Endothelial cell of umbilical vein (primary cell): ENCODE results near the gene NOXA1. TPM values are rescaled to one million over a fixed set of nuclear protein-coding genes. Genes with fewer than 3 reads are reported as not detected.

Experiments
- BruUV-seq: library from RNA; stranded (reverse); fragments of 400-500 nt; replicated peaks from 2 replicates; lab custom pipeline; 2021; lab: Mats Ljungman, UMichigan
- CTCF ChIA-PET: fragments of 300-600, 350-600 bp; sonication (Branson Sonifier 250); formaldehyde crosslinking; loops from one replicate; lab custom pipeline; 2021; ENCODE audit warnings: antibody characterized with exemption, inconsistent platforms; lab: Charles Lee
- POLR2A ChIA-PET: fragments of 300-600, 350-600 bp; sonication (Branson Sonifier 250); formaldehyde crosslinking; loops from one replicate; lab custom pipeline; 2021; ENCODE audit warnings: antibody characterized with exemption, inconsistent platforms; lab: Charles Lee
- DNase-seq: peaks from one replicate; pipeline ENCODE4 v3.0.0-alpha.2; 2011; ENCODE audit warnings: low read depth, low spot score
- FAIRE-seq: peaks from 2 replicates; lab custom pipeline; 2011; peaks lifted over from hg19 to GRCh38; lab: Jason Lieb, UNC
- H2AFZ ChIP-seq: 2 replicates; pipeline ENCODE4 v1.6.0; 2012; ENCODE audit warnings: low read depth, low read length, control low read depth, inconsistent platforms
- H3K27ac ChIP-seq: 2 replicates; pipeline ENCODE4 v1.5.1; 2011; ENCODE audit warnings: low read depth, mild to moderate bottlenecking, control low read depth, low read length, moderate library complexity; ENCODE audit not compliant: insufficient read depth
- H3K27me3 ChIP-seq, 2 experiments: 2 replicates each; pipeline versions ENCODE4 v1.6.0 to v1.6.1; 2011; ENCODE audit warnings: low read length in 2 of 2, mixed read lengths in 1 of 2; ENCODE audit not compliant: control insufficient read depth in 2 of 2, insufficient read depth in 2 of 2
- H3K36me3 ChIP-seq, 2 experiments: 2 replicates in 1 of 2; 3 replicates in 1 of 2; pipeline ENCODE4 v1.5.1; 2011; ENCODE audit warnings: low read length in 2 of 2, mild to moderate bottlenecking in 1 of 2, moderate library complexity in 1 of 2; ENCODE audit not compliant: control insufficient read depth in 2 of 2, insufficient read depth in 2 of 2; ENCODE audit errors: extremely low read depth in 1 of 2
- H3K4me1 ChIP-seq: 3 replicates; pipeline ENCODE4 v1.5.1; 2011; ENCODE audit warnings: mild to moderate bottlenecking, low read length; ENCODE audit not compliant: control insufficient read depth, insufficient read depth; ENCODE audit errors: extremely low read depth
- H3K4me2 ChIP-seq: 2 replicates; pipeline ENCODE4 v1.6.1; 2011; ENCODE audit warnings: low read length, control low read depth, mixed read lengths; ENCODE audit not compliant: insufficient read depth
- H3K4me3 ChIP-seq, 3 experiments: fragments of 200-600 bp in 1 of 3; sonication (generic), shearing (Covaris generic) in 1 of 3; replicated peaks in 1 of 3; 2 replicates each; pipeline ENCODE4 v1.5.1; 2011 to 2016; ENCODE audit warnings: control low read depth in 3 of 3, low read length in 3 of 3, mild to moderate bottlenecking in 2 of 3, inconsistent platforms in 1 of 3, low read depth in 1 of 3, moderate library complexity in 1 of 3; ENCODE audit not compliant: insufficient read depth in 1 of 3
- H3K79me2 ChIP-seq: 2 replicates; pipeline ENCODE4 v1.6.0; 2012; ENCODE audit warnings: low read length, inconsistent platforms; ENCODE audit not compliant: control insufficient read depth, insufficient read depth
- H3K9ac ChIP-seq: replicated peaks from 2 replicates; pipeline ENCODE3; 2011; ENCODE audit warnings: low read length, control low read depth; ENCODE audit not compliant: insufficient read depth; ENCODE audit errors: extremely low read depth
- H3K9me1 ChIP-seq: replicated peaks from 3 replicates; pipeline ENCODE4 v1.6.0; 2011; ENCODE audit warnings: mild to moderate bottlenecking, low read length; ENCODE audit not compliant: control insufficient read depth, insufficient read depth; ENCODE audit errors: extremely low read depth
- H3K9me3 ChIP-seq: replicated peaks from 2 replicates; pipeline ENCODE4 v1.5.1; 2012; ENCODE audit warnings: low read length, inconsistent platforms; ENCODE audit not compliant: control insufficient read depth, insufficient read depth
- H4K20me1 ChIP-seq: replicated peaks from 2 replicates; pipeline ENCODE3; 2011; ENCODE audit warnings: mild to moderate bottlenecking, low read length; ENCODE audit not compliant: control insufficient read depth, insufficient read depth; ENCODE audit errors: extremely low read depth
- EZH2 ChIP-seq: IDR thresholded peaks from 2 replicates; pipeline ENCODE4 v1.6.1; 2012; ENCODE audit warnings: borderline replicate concordance, low read depth, mild to moderate bottlenecking, moderate library complexity, low read length, inconsistent platforms; ENCODE audit not compliant: severe bottlenecking
- FOS ChIP-seq: IDR thresholded peaks from 2 replicates; pipeline ENCODE4 v1.6.1; 2011; ENCODE audit warnings: mild to moderate bottlenecking, low read length, moderate library complexity, borderline replicate concordance; ENCODE audit not compliant: insufficient read depth
- GATA2 ChIP-seq: IDR thresholded peaks from 2 replicates; pipeline ENCODE4 v1.7.0; 2011; ENCODE audit warnings: low read depth, mild to moderate bottlenecking, moderate library complexity, mixed read lengths, low read length; ENCODE audit not compliant: insufficient read length, insufficient read depth
- JUN ChIP-seq: IDR thresholded peaks from 2 replicates; pipeline ENCODE4 v1.6.1; 2011; ENCODE audit warnings: borderline replicate concordance, low read depth; ENCODE audit not compliant: insufficient read length, insufficient read depth
- MYC ChIP-seq: IDR thresholded peaks from one replicate; pipeline ENCODE4 v1.6.1; 2011; ENCODE audit warnings: mild to moderate bottlenecking, low read depth, low read length
- POLR2AphosphoS5 ChIP-seq: IDR thresholded peaks from 2 replicates; pipeline ENCODE4 v1.6.1; 2012; ENCODE audit warnings: low read depth, mild to moderate bottlenecking, control low read depth, low read length, moderate library complexity; ENCODE audit not compliant: insufficient read depth
- dilution Hi-C: fragments of 300-500 bp; cut with MboI; formaldehyde crosslinking; loops from one replicate; pipeline ENCODE4 v1.15.0; 2019; ENCODE audit warnings: low sequenced_read_pairs; ENCODE audit not compliant: extremely low pct_ligation_motif_present
- intact Hi-C: fragments of 100-400 bp; cut with micrococcal nuclease; formaldehyde crosslinking; loops from one replicate; pipeline ENCODE4 v1.10.0; 2022
- polyA plus RNA-seq, 4 experiments: library from polyadenylated mRNA; depleted of rRNA in 3 of 4; stranded (reverse) in 3 of 4; unstranded in 1 of 4; fragments of >200 nt; gene quantifications; 2 replicates each; pipeline versions ENCODE4 v1.2.1 to v1.2.3, GENCODE V29; 2011 to 2012; ENCODE audit warnings: missing spikeins in 1 of 4
- total RNA-seq: library from RNA; stranded (reverse); gene quantifications from 2 replicates; pipeline ENCODE4 v1.2.3, GENCODE V29; 2021
- TF ChIP-seq, protein P1 (sequence below), 2 donors: IDR thresholded peaks; 1 replicate in 1 of 2; 2 replicates in 1 of 2; pipeline ENCODE4 v1.5.1; 2011; ENCODE audit warnings: low read length in 2 of 2, mild to moderate bottlenecking in 2 of 2, moderate library complexity in 2 of 2, control low read depth in 1 of 2, inconsistent platforms in 1 of 2, low read depth in 1 of 2; ENCODE audit not compliant: insufficient read depth in 1 of 2; ENCODE audit errors: extremely low read depth in 1 of 2
- TF ChIP-seq, protein P2 (sequence below): IDR thresholded peaks from 2 replicates; pipeline ENCODE4 v1.6.1; 2011; ENCODE audit not compliant: insufficient read depth, insufficient read length

NOXA1 gene
- total and polyA plus RNA-seq, 2 donors (not counting 3 experiments of a cell fraction or from before 2014, with no cell fraction given) = 0.40 to 0.91 TPM

- DNase-seq (peak; percentile 40), FAIRE-seq (peak; percentile 77)
- Histone ChIP-seq H3K9me1 (no peaks in the 10 kb centered on the region), H2AFZ (peak overlapping the region; percentile 55), H3K27ac (no peak overlapping the region), H4K20me1 (no peaks in the 10 kb centered on the region), H3K9ac (no peak overlapping the region), H3K4me3 (no peak overlapping the region), H3K79me2 (peaks cover 9% of the 10 kb centered on the region), H3K9me3 (no peaks in the 10 kb centered on the region), H3K27me3 (no peaks in the 10 kb centered on the region), H3K4me2 (peak overlapping the region; percentile 25), H3K36me3 (no peaks in the 10 kb centered on the region), H3K4me1 (peaks cover 4% of the 10 kb centered on the region)
- TF ChIP-seq JUN = no peak
- no peak for TF ChIP-seq POLR2AphosphoS5
- TF ChIP-seq, protein P1, sequence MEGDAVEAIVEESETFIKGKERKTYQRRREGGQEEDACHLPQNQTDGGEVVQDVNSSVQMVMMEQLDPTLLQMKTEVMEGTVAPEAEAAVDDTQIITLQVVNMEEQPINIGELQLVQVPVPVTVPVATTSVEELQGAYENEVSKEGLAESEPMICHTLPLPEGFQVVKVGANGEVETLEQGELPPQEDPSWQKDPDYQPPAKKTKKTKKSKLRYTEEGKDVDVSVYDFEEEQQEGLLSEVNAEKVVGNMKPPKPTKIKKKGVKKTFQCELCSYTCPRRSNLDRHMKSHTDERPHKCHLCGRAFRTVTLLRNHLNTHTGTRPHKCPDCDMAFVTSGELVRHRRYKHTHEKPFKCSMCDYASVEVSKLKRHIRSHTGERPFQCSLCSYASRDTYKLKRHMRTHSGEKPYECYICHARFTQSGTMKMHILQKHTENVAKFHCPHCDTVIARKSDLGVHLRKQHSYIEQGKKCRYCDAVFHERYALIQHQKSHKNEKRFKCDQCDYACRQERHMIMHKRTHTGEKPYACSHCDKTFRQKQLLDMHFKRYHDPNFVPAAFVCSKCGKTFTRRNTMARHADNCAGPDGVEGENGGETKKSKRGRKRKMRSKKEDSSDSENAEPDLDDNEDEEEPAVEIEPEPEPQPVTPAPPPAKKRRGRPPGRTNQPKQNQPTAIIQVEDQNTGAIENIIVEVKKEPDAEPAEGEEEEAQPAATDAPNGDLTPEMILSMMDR (IDR thresholded peaks at IDR 0.05; ENCODE audit: extremely low read depth in 1 of 2, insufficient read depth in 1 of 2, low read depth in 1 of 2, low read length in 2 of 2) = peak; percentile 6 to 10
- intact Hi-C loops (no loop called here), dilution Hi-C loops (no loop called here)
- ChIA-PET POLR2A (no interaction called here), CTCF (no interaction called here)
- no TSS peak for BruUV-seq
Observed at GRCh38 chr9:137461663-137462395, 38.6 kb downstream of the NOXA1 start.

- Histone ChIP-seq H3K9me1 (no peaks in the 10 kb centered on the region), H4K20me1 (no peaks in the 10 kb centered on the region), H3K27ac (no peak overlapping the region), H3K79me2 (peaks cover 6% of the 10 kb centered on the region), H3K4me3 (no peak overlapping the region), H3K27me3 (no peaks in the 10 kb centered on the region), H2AFZ (no peak overlapping the region), H3K9me3 (no peaks in the 10 kb centered on the region), H3K4me2 (no peak overlapping the region), H3K36me3 (no peaks in the 10 kb centered on the region), H3K4me1 (peaks cover 4% of the 10 kb centered on the region), H3K9ac (no peak overlapping the region)
- dilution Hi-C loops (no loop called here), intact Hi-C loops (no loop called here)
- no TSS peak for BruUV-seq
- TF ChIP-seq GATA2 (no peak), EZH2 (no peak), JUN (no peak), FOS (no peak), MYC (no peak)
- TF ChIP-seq, protein P2, sequence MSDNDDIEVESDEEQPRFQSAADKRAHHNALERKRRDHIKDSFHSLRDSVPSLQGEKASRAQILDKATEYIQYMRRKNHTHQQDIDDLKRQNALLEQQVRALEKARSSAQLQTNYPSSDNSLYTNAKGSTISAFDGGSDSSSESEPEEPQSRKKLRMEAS = no peak
- POLR2A ChIA-PET = no interaction called here
- DNase-seq (no peak), FAIRE-seq (no peak)
- CTCF ChIA-PET = interaction anchor here (1.2 kb wide), 1 partner anchor 73 kb away, joined by 3 read pairs; no protein-coding TSS in a partner anchor
Observed at GRCh38 chr9:137462396-137462985, 39.3 kb downstream of the NOXA1 start.
